Measurements from ENCODE around the gene EEPD1.
"Not testable (repeated sequence)": the region's sequence is repeated elsewhere in the genome, so short reads cannot be mapped to it uniquely, and the experiment has no call there.

The EEPD1 gene

GRCh38 chr7:36128448-36129047, 24.5 kb upstream of the EEPD1 start:
- DNase-seq: peak in 41 of 56 donors; percentile 4 to 81 (median 25)

GRCh38 chr7:36129048-36129534, 24.0 kb upstream of the EEPD1 start:
- no peak for DNase-seq

DNA sequence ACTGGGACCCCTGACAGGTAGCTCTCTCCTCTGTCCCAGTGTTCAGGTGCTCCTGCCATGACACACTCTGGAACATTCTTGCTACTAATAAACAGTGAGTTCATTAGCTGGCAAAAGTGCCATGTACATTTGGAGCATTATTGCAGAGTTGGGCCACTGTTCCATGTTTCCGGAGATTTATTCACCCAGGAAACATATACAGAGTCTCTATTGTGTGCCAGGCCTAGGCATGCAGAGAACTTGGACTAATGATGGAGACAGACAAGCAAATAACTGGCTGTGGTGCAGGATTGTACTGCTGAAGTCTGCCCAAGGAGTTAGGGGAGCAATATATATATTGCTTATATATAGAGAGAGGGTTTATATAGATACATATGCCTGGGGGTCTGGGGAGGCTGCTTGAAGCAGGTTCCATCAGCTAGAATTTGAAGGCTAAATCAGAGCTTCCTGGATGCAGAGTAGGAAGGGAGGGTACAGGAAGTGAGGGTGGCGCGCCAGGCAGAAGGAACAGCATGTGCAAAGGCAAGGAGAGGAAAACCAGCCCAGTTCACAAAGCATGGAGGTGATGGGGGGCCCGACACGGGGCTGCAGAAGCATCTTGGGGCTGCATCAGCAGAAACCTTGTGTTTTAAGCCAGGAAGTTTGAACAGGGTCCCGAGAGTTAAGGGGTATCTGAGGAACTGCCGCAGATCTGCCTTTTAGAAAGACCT, 22.7 kb upstream of the EEPD1 start:
- no peak for DNase-seq

DNA sequence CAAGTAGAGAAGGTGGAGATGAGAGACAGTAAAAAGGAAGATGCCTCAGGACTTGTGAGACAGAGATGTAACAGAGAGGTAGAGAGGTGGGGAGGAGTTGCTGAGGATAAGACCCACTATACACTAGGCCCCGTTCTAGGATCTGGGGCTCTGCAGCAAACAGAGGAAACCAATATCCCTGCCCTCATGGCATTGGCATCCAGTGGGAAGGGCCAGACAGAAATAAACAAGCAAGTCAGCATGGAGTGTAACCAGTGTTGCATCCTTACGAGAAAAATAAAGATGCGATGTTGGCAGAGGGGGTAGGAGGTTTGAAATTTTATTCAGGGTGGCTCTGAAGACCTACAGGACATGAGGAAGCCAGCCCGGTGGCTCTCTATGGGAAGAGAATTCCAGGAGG, 22.0 kb upstream of the EEPD1 start:
- no peak for DNase-seq

DNA sequence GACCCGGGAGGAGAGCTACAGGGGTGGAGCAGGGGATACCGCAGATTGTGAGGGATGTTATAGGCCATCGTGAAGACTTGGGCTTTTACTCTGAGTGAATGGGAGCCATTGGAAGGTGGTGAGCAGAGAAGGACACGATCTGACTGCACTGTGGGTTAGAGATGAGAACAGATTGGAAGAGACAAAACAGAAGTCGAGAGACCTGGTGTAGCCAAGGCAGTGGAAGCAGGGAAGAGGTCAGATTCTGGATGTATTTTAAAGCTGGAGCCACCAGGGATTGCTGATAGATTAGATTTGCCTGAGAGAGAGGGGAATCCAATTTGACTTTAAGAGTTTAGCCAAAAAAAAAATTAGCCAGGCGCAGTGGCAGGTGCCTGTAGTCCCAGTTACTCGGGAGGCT, 21.6 kb upstream of the EEPD1 start:
- DNase-seq: no peak

GRCh38 chr7:36132012-36132411, 21.0 kb upstream of the EEPD1 start:
- DNase-seq: no peak

DNA sequence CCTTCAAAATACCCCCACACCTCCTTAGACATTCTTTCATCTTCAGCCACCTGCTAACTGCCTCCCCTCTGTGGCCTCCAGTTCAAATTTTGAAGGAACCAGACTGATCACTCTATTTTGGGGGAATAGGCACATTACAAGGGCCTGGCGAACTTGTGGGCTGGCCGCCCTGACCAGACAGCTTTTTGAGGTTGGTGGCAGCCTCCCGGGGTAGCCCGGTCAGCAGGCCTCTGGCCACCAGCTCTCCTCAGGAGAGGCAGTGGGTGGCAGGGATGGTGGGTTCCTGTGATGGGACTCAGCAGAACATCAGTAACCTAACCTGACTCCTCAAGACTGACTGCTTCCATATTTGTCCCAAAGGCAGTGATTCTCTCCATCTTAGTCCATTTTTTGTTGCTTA, 17.4 kb upstream of the EEPD1 start:
- no peak for DNase-seq

- no peak for DNase-seq
Observed at GRCh38 chr7:36137258-36137657, 15.8 kb upstream of the EEPD1 start.

DNA sequence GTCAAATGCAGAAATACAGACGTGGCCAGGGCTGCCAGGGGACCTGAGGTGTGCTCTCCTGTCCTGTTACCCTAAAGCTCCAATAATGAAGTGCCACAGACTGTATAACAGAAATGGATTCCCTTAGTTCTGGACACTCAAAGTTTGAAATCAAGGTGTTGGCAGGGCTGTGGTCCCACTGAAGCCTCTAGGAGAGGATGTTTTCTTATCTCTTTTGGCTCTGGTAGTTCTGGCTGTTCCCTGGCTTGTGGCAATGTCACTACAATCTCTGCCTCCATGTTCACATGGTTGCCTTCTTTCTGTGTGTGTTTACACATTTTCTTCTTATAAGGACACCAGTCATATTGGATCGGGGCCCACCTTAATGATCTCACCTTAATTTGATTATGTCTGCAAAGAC, 15.3 kb upstream of the EEPD1 start:
- no peak for DNase-seq

DNA sequence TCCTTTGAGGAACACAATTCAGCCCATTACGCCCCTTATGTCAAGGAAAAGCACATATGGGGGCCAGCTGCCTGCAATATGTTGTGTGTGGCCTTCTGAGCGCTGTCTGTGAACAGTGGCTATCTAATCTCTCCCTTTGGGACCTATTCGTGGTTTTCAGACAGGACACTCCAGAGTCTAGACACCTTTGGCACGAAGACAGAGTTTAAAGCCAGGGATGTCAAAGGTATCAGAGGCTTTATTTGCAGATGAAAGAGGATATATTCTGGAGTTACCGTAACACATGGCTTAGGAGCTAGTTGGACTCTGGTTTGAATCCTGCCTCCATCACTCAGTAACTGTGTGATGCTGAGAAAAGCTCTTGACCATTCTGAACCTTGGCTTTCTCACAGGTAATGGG, 14.8 kb upstream of the EEPD1 start:
- DNase-seq: no peak

- DNase-seq: no peak
Observed at GRCh38 chr7:36141351-36141750, 11.7 kb upstream of the EEPD1 start.

DNA sequence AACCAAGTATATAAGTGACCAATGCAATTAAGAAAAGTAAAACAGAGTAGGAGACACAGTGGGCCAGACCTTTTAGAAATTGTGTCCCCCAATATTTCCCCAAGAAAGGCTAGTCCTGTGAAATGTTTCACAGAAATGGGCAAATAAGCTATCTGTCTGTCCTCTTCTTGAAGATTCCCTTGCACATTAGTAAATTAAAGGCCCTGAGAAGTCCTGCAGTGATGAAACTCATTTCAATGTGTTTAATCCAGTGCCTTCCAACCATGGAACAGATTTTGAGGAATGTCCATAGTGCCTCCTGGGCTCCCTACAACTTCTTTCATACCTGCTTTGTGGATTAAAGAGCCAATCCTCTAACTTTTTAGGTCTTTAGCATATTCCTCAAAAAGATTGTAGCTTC, 11.2 kb upstream of the EEPD1 start:
- DNase-seq: no peak

- DNase-seq: no peak
Observed at GRCh38 chr7:36144189-36144588, 8.9 kb upstream of the EEPD1 start.

GRCh38 chr7:36145686-36146085, 7.4 kb upstream of the EEPD1 start:
- no peak for DNase-seq

DNA sequence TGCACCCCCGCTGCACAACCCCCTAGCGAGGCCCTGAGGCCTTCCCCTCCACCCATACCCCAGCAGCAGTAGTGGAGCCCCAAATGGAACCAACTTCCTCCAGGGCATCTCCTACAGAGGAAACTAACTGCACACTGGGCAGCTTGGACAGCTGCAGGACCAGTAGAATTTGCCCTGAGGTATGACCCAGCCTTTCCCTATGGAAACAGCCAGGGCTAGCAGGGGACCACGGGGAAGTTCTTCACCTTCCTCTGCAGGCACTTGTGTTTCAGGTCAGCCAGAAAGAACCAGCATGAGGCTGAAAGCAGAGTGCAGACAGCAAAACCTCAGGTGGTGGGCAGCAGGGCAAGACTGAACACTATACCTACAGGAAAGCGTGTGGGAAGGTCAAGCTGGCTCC, 5.7 kb upstream of the EEPD1 start:
- no peak for DNase-seq

DNA sequence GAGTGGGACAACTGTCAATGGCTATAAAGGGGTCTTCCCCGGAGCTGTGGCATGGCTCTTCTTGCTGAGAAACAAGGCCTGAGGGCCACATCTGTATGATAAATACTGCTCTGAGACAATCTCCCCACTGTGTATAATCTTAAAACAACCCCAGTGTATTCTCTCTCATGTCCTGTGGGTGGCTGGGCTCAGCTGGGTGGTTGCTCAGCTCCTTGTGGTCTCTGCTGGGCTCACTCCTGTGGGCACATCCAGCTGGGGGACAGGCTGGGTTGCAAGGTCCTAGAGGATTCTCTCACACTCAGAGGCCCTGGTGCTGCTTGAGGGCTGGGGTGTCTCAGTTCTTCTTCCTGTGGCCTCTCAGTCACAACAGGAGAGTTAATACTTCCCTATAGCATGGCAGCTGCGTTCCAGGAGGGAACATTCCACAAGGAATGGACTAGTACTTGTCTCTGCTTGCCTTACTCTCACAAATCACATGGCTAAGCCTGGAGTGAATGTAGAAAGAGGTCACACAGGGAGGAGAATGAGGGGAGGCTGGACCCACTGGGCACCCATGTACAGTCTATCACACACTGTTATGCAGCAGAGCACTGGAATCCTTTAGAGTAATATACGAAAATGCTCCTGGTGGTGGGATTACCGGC, 4.5 kb upstream of the EEPD1 start:
- DNase-seq: no peak

GRCh38 chr7:36149240-36149639, 3.8 kb upstream of the EEPD1 start:
- not testable (repeated sequence) for DNase-seq

- no peak for DNase-seq
Observed at GRCh38 chr7:36149694-36150452, 3.2 kb upstream of the EEPD1 start.

DNA sequence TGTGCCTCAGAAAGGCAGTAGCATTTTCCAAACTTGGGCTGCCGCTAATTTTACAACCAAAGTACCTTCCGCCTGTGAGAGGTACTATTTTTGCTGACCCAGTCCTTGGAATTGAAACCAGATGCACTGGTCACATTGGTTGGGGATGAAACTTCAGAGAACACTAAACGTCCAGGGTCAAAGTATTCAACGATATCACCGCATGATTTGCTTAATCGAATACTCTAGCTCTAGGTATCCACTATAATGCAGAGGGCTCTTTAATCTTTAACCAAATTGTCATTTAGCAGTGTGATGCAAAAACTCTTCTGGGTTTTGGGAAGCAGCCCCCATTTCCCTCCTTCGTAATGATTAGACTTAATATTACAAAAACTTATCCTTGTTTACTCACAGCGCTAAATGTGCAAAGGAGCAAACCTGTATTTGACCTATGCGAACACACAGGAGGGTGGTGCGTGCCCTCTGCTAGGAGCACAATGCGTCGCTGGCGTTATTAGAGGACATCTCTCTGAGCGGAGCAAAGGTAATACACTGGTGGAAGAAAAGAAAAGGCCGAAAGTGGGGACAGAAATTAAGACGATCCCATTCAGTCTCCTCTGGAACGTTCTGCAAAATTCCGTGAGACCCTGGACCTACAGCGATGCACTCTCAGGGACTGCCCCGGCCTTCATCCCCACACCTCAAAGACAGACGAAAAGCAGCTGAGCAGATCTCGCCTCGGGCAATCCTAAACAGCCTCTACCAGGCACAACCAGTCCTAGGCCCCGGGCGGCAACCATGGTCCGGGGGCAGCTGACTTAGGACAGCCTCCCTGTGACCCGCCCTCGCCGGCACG, 916 bp upstream of the EEPD1 start:
- DNase-seq: no peak

DNA sequence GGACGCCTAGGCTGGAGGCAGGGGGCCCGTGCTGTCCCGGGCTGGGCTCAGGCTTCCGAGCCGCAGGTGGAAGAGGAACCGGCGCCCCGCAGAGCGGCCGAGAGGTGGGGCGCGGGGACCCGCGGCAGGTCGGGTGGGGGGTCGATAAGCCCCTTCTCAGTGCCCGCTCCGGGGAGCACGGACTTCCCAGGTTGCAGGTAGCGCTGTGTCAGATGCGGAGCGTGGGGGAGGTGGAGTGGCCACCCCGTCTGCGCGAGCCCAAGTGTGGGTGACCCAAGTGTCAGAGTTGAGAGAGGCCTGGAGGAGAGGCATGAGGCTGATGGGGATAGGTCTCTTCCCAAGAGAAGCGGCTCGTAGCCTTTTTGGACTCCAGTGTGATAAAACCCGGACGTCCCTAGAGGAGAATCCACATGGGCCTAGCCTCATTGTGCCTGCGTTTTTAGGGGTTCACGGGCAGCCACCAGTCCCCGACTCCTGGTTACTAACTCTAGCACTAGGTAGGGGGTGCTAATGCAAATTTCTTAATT, 580 bp downstream of the EEPD1 start:
- peak in 16 of 56 donors; percentile 20 to 61 (median 48) for DNase-seq
